GM21737 (cell line): ENCODE results near the gene CCDC185.

Source experiments
- ATAC-seq: cut with Tn5 transposase; IDR thresholded peaks from one replicate; pipeline ENCODE4 v1.9.1; 2021; ENCODE audit warnings: mild to moderate bottlenecking, moderate library complexity; ENCODE audit not compliant: unreplicated experiment

Gene CCDC185

DNA sequence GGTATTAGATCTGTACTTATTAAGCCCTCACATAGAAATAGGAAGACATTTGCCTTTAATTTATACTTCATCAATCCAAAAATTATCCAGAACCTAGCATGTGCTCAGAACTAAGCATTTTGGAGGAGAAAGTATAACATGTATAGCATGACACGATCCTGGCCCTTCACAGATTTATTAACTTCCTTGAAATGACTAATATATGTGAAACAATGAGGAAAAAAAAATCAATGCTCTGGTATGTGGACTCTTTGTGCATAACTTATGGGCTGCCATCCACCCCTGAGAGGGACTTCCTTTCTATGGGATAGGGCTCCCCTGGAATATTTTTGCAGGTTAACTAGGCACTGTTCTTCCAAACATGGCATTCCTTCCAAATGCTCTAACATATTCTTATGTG lies 36.6 kb downstream of the CCDC185 start:
- no peak for ATAC-seq

- ATAC-seq: no peak
Measured at GRCh38 chr1:223430236-223430635, 37.0 kb downstream of the CCDC185 start.

DNA sequence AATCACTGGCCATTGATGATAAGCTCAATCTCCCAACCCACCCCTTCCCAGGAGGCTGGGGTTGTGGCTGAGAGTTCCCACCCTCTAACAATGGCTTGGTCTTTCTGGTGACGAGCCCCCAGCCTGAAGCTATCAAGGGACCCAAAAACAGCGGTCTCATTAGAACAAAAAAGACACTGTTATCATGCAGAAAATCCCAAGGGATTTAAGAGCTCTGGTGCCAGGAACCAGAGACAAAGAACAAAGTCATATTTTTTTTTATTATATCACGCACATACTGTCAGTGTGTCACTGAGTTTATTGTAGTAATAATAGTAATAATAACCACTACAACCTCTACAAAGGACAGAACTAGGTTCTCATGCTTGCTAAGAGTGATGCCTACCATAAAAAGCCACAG lies 43.9 kb downstream of the CCDC185 start:
- ATAC-seq: no peak

GRCh38 chr1:223443397-223443796 lies 50.2 kb downstream of the CCDC185 start:
- ATAC-seq: no peak

- no peak for ATAC-seq
Measured at GRCh38 chr1:223444411-223444810, 51.2 kb downstream of the CCDC185 start.
